Stimulated activated CD4-positive, alpha-beta T cell treated with anti-CD3 and anti-CD28 coated beads, Interleukin-15, amount 100 ng/mL, for 1 hour (primary cell): ENCODE results near the gene PANK3.
"Not testable (repeated sequence)": the region's sequence is repeated elsewhere in the genome, so short reads cannot be mapped to it uniquely, and the experiment has no call there.

Experiments used
- DNase-seq, 2 donors: peaks; one replicate each; pipeline ENCODE4 v3.0.0-alpha.2; 2020; ENCODE audit warnings: low read depth in 1 of 2, low spot score in 1 of 2

The PANK3 gene

DNA sequence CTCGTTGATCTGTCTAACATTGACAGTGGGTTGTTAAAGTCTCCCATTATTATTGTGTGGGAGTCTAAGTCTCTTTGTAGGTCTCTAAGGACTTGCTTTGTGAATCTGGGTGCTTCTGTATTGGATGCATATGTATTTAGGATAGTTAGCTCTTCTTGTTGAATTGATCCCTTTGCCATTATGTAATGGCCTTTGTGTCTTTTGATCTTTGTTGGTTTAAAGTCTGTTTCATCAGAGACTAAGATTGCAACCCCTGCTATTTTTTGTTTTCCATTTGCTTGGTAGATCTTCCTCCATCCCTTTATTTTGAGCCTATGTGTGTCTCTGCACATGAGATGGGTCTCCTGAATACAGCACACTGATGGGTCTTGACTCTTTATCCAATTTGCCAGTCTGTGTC is 17.0 kb upstream of the PANK3 start:
- DNase-seq = not testable (repeated sequence)

DNA sequence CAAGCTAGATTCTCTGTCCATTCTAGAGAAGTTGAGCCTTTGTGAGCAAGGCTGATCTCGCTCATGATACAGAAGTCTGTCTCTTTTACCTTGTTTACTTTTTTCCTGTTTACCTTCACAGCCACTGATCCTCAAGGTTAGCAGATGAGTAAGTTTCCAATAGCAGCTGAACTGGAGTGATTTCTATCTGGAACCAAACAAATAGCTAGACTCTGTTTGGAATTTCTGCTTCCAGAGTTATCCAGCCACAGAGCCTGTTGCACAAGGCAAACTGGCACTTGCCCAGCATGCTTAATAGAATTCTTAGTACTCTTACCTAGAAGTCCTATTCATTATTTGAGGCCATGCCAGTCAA is 12.8 kb upstream of the PANK3 start:
- DNase-seq = no peak

DNA sequence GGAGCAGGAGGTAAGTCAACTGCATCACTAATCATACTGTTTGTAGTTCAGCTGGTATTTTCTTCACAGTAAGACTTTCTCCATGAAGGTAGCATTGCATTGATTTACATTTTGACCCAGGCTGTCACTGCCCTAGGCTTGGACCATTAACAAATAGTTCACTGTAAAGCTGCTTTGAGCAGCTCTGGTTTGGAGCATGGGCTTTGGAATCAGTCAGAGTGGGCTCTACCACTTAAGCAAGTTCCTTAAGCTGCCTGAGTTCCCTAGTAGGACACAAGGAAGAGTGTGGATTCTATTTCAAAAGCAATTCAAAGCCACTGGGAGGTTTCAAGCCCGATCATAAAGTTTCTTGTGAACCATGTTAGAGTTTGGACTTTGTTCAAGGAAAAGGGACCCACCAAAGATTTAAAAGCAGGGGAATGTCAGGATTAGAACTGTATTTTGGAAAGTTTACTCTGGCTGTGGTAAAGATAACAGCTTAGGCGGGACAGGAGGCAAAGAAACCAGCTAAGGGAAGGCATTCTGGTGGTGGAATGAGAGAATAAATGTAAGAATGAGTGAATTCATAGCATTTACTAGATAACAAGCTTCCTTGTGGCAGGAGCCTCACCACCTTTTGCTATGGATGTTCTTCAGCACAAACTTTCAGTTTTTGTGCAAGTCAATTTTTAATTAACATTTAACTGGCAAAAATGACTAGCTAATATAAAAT is 12.3 kb upstream of the PANK3 start:
- DNase-seq = no peak

DNA sequence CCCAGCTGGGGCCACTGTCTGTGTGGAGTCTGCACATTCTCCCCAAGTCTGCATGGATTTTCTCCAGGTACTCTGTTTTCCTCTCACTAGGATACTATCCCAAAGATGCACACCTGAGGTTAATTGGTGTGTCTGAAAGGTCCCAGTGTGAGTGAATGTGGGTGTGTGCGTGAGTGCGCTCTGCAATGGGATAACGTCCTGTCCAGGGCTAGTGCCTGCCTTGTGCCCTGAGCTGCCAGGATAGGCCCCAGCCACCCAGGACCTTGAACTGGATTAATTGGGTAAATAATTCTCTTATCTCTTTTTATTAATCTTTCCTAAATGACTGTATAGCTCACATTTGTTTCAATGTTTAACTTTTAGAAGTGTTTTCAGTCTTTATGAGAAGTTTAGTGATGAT is 11.5 kb upstream of the PANK3 start:
- DNase-seq = no peak

DNA sequence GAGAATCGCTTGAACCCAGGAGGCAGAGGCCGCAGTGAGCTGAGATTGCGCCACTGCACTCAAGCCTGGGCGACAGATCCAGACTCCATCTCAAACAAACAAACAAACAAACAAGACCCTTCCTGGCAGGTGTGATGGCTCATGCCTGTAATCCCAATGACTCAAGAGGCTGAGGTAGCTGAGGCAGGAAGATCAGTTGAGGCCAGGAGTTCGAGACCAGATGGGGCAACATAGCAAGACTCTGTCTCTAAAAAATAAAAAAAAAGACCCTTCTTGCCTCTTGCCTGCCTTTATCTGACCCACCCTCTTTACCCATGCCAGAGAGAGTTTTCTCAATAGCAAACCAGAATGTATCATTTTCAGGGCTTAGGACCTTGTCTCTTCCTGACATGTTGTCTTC is 8.8 kb upstream of the PANK3 start:
- DNase-seq = no peak

DNA sequence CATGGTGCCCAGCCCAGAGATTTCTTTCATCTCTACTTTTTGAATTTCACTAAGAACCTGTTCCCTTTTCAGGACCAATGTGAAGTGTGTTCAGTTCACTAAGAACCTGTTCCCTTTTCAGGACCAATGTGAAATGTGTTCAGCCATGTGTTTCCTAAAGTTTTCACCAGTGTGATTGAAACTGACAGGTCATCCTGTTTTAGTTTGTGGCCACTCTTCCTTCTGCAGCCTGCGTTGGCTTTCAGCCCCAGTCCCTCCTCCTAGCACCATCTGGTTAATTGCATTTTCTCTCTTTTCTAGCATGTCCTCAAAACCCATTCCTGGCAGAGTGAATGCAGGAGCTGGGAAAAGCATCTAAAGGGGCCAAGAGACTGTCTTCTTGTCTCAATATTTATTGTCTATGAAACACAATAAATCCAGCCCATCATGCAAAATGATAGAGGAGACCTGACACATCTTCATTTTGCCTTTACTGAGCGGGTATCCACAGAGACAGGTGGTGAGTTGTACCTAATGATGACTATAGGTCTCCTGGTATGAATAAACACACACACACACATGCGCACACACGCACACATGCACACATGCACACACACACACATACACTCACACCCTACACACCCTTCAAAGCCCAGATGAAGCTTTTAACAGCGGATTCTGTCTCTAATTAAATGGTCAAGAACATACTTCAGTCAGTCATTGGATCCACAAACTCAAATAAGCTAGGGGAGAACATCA is 6.1 kb upstream of the PANK3 start:
- no peak for DNase-seq

DNA sequence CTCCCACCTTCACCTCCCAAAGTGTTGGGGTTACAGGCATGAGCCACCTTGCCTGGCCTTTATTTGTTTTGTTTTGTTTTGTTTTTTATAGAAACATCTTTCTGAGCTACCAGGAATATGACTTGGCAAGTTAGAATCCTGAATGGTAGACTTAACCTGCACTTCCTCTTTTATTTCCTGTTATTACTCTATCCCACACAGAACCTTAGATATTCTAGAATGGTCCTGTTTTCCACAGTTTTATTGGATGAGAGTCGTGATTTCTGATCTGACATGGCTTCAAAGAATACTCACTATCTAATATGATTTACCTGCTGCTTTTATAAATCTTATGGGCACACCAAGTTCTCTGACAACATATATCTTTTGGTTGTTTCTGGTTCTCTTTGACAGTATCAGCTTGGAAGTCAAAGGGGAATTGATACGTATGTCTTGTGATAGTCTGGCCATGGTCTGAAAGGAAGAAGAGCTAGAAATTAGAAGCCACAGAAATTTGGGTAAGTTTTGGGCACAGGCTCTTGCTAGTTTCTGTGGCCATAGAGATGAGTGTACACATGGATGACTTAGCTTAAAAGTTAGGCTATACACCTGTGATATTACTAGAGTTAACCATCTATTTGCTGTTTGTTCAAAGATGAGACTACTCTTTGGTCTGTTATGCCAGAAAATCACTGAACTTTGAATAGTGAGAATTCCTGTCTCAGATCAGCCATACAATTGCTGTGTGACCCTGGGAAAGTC is 4.7 kb upstream of the PANK3 start:
- no peak for DNase-seq

DNA sequence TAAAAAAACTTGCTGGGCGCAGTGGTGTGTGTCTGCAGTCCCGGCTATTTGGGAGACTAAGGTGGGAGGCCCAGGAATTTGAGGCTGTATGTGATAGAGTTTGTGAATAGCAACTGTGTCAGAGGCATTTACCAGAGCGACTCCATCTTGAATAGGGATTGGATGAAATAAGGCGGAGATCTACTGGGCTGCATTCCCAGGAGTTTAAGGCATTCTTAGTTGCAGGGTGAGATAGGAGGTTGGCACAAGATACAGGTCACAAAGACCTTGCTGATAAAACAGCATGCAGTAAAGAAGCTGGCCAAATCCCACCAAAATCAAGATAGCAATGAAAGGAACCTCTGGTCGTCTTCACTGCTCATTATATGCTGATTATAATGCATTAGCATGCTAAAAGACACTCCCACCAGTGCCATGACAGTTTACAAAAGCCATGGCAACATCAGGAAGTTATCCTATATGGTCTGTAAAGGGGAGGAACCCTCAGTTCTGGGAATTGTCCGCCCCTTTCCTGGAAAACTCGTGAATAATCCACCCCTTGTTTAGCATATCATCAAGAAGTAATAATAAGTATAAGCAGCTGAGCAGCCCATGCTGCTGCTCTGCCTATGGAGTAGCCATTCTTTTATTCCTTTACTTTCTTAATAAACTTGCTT is 1.8 kb upstream of the PANK3 start:
- not testable (repeated sequence) for DNase-seq

DNA sequence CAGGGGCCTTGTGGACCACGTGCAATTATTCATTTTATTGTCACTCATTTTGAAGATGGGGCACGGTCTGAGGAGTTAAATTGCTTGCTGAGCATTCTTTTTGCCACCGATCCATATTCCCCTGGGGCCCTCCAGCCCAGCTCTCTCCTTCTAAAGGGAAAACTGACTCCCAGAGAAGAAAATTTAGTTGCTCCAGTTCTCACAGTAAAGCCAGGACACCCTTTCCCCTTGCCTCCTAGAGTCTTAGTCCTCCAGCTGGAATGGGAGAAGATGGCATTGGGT is 1.0 kb upstream of the PANK3 start:
- DNase-seq = no peak

DNA sequence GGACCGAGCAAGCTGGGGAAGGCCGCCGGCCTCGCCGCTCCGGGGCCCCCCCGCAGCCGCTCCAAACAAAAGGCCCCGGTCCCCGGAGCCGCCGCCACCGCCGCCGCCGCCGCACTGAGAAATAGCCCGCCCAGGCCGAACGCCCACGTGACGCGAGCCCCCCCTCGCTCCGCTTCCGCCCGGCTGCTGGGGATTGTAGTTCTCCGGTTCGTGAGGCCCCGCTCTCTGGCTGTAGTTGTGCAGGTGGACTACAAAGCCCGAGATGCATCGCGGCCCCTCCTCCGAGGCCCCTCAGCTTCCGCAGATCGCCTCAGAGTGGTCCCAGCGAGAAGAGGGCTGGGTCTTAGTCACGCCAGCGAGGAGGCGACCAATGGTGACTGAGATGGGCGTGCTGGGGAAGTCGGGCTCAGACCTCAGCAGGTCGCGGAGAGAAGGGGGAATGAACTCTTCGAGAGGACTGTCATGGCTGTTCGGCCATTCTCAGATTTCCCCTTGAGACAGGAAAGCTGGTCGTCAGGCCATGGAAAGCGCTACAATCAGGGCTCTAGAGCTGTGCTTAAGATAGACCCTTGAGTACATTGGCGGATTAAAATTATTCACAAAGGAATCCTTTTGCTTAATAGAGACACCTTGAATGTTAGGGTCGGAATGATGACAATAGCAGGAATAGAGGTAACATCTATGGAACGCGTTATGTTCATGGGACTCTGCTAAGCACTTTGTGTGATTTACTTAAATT is 489 bp upstream of the PANK3 start:
- peak; percentile 90 to 94 for DNase-seq

DNA sequence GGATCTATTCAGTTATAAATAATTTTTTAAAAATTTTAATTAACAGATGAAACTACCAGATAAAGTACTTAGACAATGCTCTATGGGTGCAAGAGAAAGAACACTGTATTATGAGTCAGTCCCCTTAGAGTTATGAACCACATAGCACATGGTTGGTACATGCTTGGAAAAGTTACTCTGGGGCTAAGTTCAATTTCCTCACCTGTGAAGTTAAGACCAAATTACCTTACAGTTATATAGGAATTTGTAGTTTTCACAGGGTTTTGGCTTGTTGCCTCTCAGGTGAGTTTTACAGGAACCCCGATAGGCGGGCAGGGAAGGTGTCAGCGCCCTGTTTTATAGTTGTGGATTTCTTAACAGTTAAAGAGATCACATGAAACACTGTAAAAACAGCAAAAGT is 1.2 kb downstream of the PANK3 start:
- no peak for DNase-seq

DNA sequence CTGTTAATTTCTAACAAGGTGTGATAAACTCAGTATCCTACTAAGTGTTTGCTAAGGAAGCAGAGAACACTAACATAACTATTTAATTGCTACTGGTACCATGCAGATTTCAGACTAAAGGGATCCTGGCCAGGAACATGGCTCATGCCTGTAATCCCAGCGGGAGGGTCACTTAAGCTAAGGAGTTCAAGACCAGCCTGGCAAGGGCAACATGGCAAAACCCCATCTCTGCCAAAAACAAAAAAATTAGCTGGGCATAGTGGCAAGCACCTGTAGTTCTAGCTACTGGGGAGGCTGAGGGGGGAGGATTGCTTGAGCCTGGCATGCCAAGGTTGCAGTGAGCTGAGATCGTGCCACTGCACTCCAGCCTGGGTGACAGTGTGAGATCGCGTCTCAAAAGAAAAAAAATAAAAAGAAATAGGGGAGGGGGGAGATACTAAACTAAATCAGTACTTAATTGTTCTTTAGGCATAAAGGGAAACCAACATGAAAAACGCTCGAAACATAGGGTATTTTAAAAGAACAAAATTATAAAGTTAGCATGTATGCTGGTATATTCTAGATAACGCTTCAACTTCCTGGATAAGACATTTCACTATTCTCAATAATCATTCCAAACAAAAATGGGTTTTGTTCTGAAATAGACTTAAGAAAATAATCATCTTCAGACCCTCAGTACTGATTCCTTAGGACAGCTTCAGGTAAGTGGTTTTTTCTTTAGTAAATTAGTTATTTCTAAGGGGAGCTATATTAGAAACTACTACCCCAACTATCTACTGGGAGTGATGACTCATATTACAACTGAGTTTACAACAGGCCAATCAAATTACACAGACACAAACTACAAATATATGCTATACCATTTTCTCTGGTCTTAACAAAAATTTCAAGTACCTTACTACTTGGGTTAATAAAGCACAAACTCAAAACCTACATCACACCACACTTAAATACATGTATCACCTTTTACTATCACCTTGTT is 3.5 kb downstream of the PANK3 start:
- no peak for DNase-seq

DNA sequence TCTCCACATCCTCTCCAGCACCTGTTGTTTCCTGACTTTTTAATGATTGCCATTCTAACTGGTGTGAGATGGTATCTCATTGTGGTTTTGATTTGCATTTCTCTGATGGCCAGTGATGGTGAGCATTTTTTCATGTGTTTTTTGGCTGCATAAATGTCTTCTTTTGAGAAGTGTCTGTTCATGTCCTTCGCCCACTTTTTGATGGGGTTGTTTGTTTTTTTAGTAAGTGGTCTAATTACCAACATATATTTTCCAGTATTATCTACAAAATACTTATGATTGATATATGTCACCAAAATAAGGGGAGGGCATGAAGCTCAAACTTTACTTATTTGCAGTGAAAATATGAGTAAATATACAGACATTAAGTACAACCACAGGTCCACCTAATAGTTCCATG is 5.0 kb downstream of the PANK3 start:
- DNase-seq = not testable (repeated sequence)

DNA sequence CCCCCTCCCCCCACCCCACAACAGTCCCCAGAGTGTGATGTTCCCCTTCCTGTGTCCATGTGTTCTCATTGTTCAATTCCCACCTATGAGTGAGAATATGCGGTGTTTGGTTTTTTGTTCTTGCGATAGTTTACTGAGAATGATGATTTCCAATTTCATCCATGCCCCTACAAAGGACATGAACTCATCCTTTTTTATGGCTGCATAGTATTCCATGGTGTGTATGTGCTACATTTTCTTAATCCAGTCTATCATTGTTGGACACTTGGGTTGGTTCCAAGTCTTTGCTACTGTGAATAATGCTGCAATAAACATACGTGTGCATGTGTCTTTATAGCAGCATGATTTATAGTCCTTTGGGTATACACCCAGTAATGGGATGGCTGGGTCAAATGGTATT is 5.5 kb downstream of the PANK3 start:
- not testable (repeated sequence) for DNase-seq

DNA sequence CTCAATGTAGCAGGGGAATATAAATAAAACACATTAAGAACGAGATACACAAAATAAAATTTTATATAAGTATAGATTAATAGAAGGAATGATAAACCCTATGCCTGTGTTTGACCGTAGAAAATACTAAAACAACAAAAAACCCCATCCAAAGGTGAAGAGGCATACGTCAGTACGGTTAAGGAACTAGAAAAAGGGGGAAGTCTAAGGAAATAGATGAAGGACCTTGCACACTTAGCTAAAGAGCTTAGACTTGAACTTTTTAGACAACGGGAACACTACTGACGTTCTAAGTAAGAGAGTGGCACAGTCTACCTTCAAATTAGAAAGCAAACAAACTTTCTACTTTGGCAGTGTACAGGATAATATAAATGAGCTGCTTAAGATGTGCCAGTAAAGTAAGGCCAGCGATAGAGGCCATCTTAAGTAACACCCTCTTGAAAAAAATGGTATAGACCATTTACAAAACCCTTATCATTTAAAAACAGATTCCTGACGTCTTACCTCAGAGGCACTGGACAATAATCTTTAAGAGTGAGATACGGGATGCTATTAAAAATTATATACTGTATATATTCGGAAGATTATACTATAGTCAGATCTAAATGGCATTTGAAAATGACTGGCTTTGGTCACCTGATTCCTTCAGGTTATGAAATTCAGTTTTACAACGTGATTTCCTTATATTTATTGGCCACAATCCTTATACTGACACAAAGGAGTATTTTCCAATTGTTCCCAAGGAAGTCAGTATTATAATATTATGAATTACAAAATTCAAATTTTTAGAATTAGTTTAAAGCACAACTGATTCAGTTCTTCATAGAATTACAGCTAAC is 8.5 kb downstream of the PANK3 start:
- no peak for DNase-seq

DNA sequence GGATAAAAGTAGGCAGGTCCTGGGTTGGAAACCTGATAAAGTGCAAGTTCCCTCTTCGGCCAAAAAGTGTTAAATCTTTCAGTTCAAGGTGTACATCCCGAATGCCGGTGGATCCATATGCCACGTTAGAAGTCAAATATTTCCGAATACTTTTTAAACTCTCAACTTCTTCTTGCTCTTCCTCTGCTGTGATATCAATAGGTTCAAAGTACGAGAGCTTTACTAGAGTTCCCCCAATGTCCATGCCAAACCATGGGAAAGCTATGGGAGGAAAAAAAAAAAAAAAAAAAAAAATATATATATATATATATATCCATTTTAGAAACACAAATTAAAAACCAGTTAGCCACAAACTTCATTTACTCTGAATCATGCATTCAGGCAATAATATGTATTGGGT is 10.4 kb downstream of the PANK3 start:
- no peak for DNase-seq

DNA sequence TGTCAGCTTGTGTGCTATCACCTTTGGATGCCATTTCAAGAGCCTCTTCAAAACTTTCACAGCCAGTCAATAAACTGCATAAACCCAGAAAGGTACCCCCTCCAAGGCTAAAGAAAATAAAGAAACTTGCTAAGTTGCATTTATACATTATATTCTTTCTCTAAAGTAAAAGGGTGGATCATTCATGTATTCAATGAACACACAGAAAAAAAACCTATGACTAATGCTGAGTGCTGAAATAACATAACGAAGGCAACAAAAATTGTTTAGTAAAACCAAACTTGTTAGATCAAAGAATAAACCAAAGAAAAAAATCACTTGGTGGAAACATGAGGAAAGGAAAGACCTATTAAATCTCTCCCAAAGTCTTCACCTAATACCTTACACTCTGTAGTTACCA is 15.2 kb downstream of the PANK3 start:
- no peak for DNase-seq

DNA sequence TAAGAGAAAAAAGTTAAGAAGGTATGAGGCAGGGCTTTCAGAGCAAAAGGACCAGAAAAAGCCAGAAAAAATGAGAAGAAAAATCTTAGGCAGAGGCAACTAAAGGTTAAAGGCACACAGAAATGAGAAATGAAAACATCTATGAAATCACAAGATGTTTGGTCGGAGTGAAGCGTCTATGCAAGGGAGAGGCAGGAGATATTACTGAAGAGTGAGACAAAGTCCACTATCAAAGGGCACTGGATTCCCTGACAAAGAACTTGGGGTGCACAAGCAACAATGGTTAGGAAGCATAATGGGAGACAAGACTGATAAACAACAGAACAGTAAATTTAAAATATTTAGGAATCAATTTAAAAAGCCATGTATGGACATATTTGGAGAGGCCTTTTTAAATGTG is 16.9 kb downstream of the PANK3 start:
- no peak for DNase-seq

DNA sequence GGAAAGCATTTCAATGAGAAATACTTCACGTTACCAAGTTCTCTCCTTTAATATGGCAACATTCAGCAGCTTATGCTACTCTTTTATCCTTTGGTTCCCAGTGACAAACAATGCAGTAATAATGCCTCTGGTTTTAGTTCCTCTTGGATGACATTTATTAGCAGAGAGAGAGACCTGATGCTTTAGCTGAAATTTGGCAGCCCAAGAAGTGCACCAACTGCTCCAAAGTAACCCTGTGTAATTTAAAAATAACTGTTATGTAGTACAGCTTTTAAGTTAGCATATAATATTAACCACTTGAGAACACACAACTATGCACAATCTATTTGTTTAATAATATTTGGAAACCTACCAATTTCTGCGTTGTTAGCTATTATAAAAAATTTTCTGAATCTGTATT is 21.8 kb downstream of the PANK3 start:
- no peak for DNase-seq
